Neural progenitor cell (in vitro differentiated cells): ENCODE results near the gene GRM2. TPM values are rescaled to one million over a fixed set of nuclear protein-coding genes. Genes with fewer than 3 reads are reported as not detected.

Source experiments
- DNase-seq: peaks from one replicate; pipeline ENCODE4 v3.0.0-alpha.2; 2016; ENCODE audit warnings: low spot score
- H2AFZ ChIP-seq: fragments of 200-600 bp; sonication (generic); replicated peaks from 2 replicates; pipeline ENCODE4 v1.6.1; 2016; ENCODE audit warnings: antibody characterized with exemption
- H3F3A ChIP-seq: fragments of 200-600 bp; sonication (generic); 2 replicates; pipeline ENCODE4 v1.6.1; 2016; ENCODE audit warnings: antibody characterized with exemption, low read depth
- H3K27ac ChIP-seq: fragments of 200-600 bp; sonication (generic); 2 replicates; pipeline ENCODE4 v1.5.1; 2016; ENCODE audit warnings: mild to moderate bottlenecking
- H3K27me3 ChIP-seq: fragments of 200-600 bp; sonication (generic); 2 replicates; pipeline ENCODE4 v1.6.1; 2016; ENCODE audit warnings: mild to moderate bottlenecking, moderate library complexity
- H3K36me3 ChIP-seq: fragments of 200-600 bp; sonication (generic); 2 replicates; pipeline ENCODE4 v1.5.1; 2016
- H3K4me1 ChIP-seq: fragments of 200-600 bp; sonication (generic); 2 replicates; pipeline ENCODE4 v1.6.1; 2016; ENCODE audit warnings: mixed run types
- H3K4me2 ChIP-seq: fragments of 200-600 bp; sonication (generic); 2 replicates; pipeline ENCODE4 v1.6.1; 2016
- H3K4me3 ChIP-seq: fragments of 200-600 bp; sonication (generic); 2 replicates; pipeline ENCODE4 v1.5.1; 2016
- H3K79me2 ChIP-seq: fragments of 200-600 bp; sonication (generic); 2 replicates; pipeline ENCODE4 v1.6.1; 2016; ENCODE audit warnings: low read depth
- H3K9ac ChIP-seq: fragments of 200-600 bp; sonication (generic); 2 replicates; pipeline ENCODE4 v1.6.1; 2016
- H3K9me3 ChIP-seq: fragments of 200-600 bp; sonication (generic); 2 replicates; pipeline ENCODE4 v1.5.1; 2016; ENCODE audit warnings: low read depth
- H4K20me1 ChIP-seq: fragments of 200-600 bp; sonication (generic); 2 replicates; pipeline ENCODE4 v1.6.1; 2016; ENCODE audit warnings: low read depth
- H3K27ac Mint-ChIP-seq: 3 replicates; pipeline ENCODE4 v1.8.0; 2021; ENCODE audit warnings: mixed read lengths
- H3K27me3 Mint-ChIP-seq: 2 replicates; pipeline ENCODE4 v1.8.0; 2022; ENCODE audit warnings: low read depth, mild to moderate bottlenecking, inconsistent platforms, moderate library complexity, mixed read lengths; ENCODE audit not compliant: insufficient read depth
- H3K36me3 Mint-ChIP-seq: 3 replicates; pipeline ENCODE4 v1.8.0; 2021; ENCODE audit warnings: mixed read lengths
- H3K4me1 Mint-ChIP-seq: 3 replicates; pipeline ENCODE4 v1.8.0; 2021; ENCODE audit warnings: mixed read lengths
- H3K4me3 Mint-ChIP-seq: 3 replicates; pipeline ENCODE4 v1.8.0; 2021; ENCODE audit warnings: mild to moderate bottlenecking, moderate library complexity, mixed read lengths
- H3K9me3 Mint-ChIP-seq: 3 replicates; pipeline ENCODE4 v1.8.0; 2020; ENCODE audit warnings: mixed read lengths
- CTCF ChIP-seq: fragments of 200-600 bp; sonication (generic); IDR thresholded peaks from 2 replicates; pipeline ENCODE4 v1.5.1; 2017; ENCODE audit warnings: antibody characterized with exemption, mild to moderate bottlenecking
- EZH2 ChIP-seq: fragments of 200-600 bp; sonication (generic); IDR thresholded peaks from 2 replicates; pipeline ENCODE4 v1.6.1; 2017; ENCODE audit warnings: antibody characterized with exemption, mild to moderate bottlenecking, moderate library complexity
- EZH2phosphoT487 ChIP-seq: fragments of 200-600 bp; sonication (generic); IDR thresholded peaks from 2 replicates; pipeline ENCODE4 v1.6.1; 2017; ENCODE audit warnings: antibody characterized with exemption
- total RNA-seq: library from RNA; depleted of rRNA; stranded (reverse); fragments of >200 nt; gene quantifications from 2 replicates; pipeline ENCODE4 v1.2.3, GENCODE V29; 2015; ENCODE audit warnings: low replicate concordance

GRM2 gene
- total RNA-seq, 1 donor from 2014 or later: 1.9 TPM

GRCh38 chr3:51676102-51676640 is 30.7 kb upstream of the GRM2 start:
- peaks cover 21% of the 10 kb centered on the region for H3K4me1 Mint-ChIP-seq
- H3K9me3 Mint-ChIP-seq: no peaks in the 10 kb centered on the region
- no peak overlapping the region for H3K4me3 Mint-ChIP-seq

GRCh38 chr3:51677358-51677757 is 29.5 kb upstream of the GRM2 start:
- Mint-ChIP-seq H3K4me3 (no peak overlapping the region), H3K4me1 (peaks cover 22% of the 10 kb centered on the region)
- H3K36me3 ChIP-seq: no peaks in the 10 kb centered on the region

More at GRCh38 chr3:51676102-51676640, 30.7 kb upstream of the GRM2 start:
- H4K20me1 ChIP-seq: peaks cover 7% of the 10 kb centered on the region
- Mint-ChIP-seq H3K27ac (no peak overlapping the region), H3K36me3 (no peaks in the 10 kb centered on the region), H3K27me3 (peaks cover 4% of the 10 kb centered on the region)
- DNase-seq: no peak
- no peak overlapping the region for H3K9ac ChIP-seq
- no peaks in the 10 kb centered on the region for H3K79me2 ChIP-seq
- H3K4me1 ChIP-seq: no peaks in the 10 kb centered on the region
- no peak overlapping the region for H2AFZ ChIP-seq
- no peak overlapping the region for H3K4me2 ChIP-seq
- peaks cover 21% of the 10 kb centered on the region for H3K27me3 ChIP-seq
- TF ChIP-seq EZH2phosphoT487 (no peak), CTCF (no peak), EZH2 (no peak)
- no peak overlapping the region for H3K4me3 ChIP-seq
- no peak overlapping the region for H3K27ac ChIP-seq
- H3F3A ChIP-seq: peaks cover 24% of the 10 kb centered on the region
- no peaks in the 10 kb centered on the region for H3K36me3 ChIP-seq
- no peaks in the 10 kb centered on the region for H3K9me3 ChIP-seq

GRCh38 chr3:51678186-51678585 is 28.7 kb upstream of the GRM2 start:
- Histone ChIP-seq H3K79me2 (no peaks in the 10 kb centered on the region), H3K9ac (no peak overlapping the region), H4K20me1 (peaks cover 4% of the 10 kb centered on the region), H2AFZ (no peak overlapping the region), H3K4me2 (no peak overlapping the region), H3K4me1 (no peaks in the 10 kb centered on the region), H3K36me3 (no peaks in the 10 kb centered on the region), H3K27ac (no peak overlapping the region), H3K27me3 (peaks cover 1% of the 10 kb centered on the region), H3K9me3 (no peaks in the 10 kb centered on the region), H3K4me3 (no peak overlapping the region), H3F3A (peaks cover 4% of the 10 kb centered on the region)
- Mint-ChIP-seq H3K4me1 (peaks cover 16% of the 10 kb centered on the region), H3K27me3 (peaks cover 5% of the 10 kb centered on the region), H3K9me3 (no peaks in the 10 kb centered on the region), H3K27ac (no peak overlapping the region), H3K36me3 (no peaks in the 10 kb centered on the region), H3K4me3 (no peak overlapping the region)
- no peak for DNase-seq
- TF ChIP-seq EZH2phosphoT487 (no peak), CTCF (no peak), EZH2 (no peak)

More at GRCh38 chr3:51677358-51677757, 29.5 kb upstream of the GRM2 start:
- no peaks in the 10 kb centered on the region for H3K36me3 Mint-ChIP-seq
- Histone ChIP-seq H3K4me1 (no peaks in the 10 kb centered on the region), H4K20me1 (peaks cover 7% of the 10 kb centered on the region), H2AFZ (no peak overlapping the region), H3F3A (peaks cover 12% of the 10 kb centered on the region), H3K9ac (no peak overlapping the region), H3K27me3 (peaks cover 9% of the 10 kb centered on the region), H3K79me2 (no peaks in the 10 kb centered on the region), H3K4me3 (no peak overlapping the region), H3K9me3 (no peaks in the 10 kb centered on the region), H3K27ac (no peak overlapping the region), H3K4me2 (no peak overlapping the region)
- TF ChIP-seq CTCF (no peak), EZH2phosphoT487 (no peak), EZH2 (no peak)
- H3K27me3 Mint-ChIP-seq: peaks cover 4% of the 10 kb centered on the region
- no peak overlapping the region for H3K27ac Mint-ChIP-seq
- no peaks in the 10 kb centered on the region for H3K9me3 Mint-ChIP-seq
- DNase-seq: no peak
